ENCODE results near the gene ZNF827.

DNA sequence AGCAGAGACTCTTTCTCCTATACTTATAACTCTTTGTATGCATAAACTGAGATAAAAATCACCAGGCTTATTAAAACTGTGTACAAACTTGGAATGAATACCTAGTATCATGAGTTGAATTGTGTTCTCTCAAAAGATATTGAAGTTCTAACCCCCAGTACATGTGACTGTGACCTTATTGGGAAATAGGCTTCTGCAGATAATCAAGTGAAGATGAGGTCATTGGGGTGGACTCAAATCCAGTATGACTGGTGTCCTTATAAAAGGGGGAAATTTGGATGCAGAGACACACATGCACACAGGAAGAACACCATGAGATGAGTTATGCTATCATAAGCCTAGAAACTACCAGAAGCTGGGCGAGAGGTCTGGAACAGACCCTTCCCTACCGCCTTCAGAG is 26.2 kb downstream of the ZNF827 start:
- TF ChIP-seq KDM3A (CRISPR knock-in tag; IDR thresholded peaks at IDR 0.05; ENCODE audit: low read depth): no peak
- TF ChIP-seq CTCF (CRISPR knock-in tag; IDR thresholded peaks at IDR 0.05): no peak

Data from HepG2 (cell line).